ENCODE data around the gene RNPS1.

The RNPS1 gene

GRCh38 chr16:2233872-2234812 lies 33.8 kb downstream of the RNPS1 start:
- no peak for DNase-seq

- DNase-seq = no peak
Observed at GRCh38 chr16:2233046-2233775, 34.7 kb downstream of the RNPS1 start.

GRCh38 chr16:2232094-2232990 lies 35.6 kb downstream of the RNPS1 start:
- no peak for DNase-seq

GRCh38 chr16:2231016-2231931 lies 36.7 kb downstream of the RNPS1 start:
- DNase-seq = no peak

GRCh38 chr16:2230376-2230775 lies 37.5 kb downstream of the RNPS1 start:
- no peak for DNase-seq

- DNase-seq = no peak
Observed at GRCh38 chr16:2229632-2230250, 38.2 kb downstream of the RNPS1 start.

- no peak for DNase-seq
Observed at GRCh38 chr16:2229091-2229490, 38.8 kb downstream of the RNPS1 start.

- no peak for DNase-seq
Observed at GRCh38 chr16:2228161-2228824, 39.6 kb downstream of the RNPS1 start.

GRCh38 chr16:2226918-2227317 lies 41.0 kb downstream of the RNPS1 start:
- DNase-seq = no peak

GRCh38 chr16:2226245-2226793 lies 41.6 kb downstream of the RNPS1 start:
- no peak for DNase-seq

- peak in 1 of 6 experiments; percentile 55 for DNase-seq
Observed at GRCh38 chr16:2223942-2224486, 43.9 kb downstream of the RNPS1 start.

- DNase-seq = peak; percentile 95 to 98 (median 97)
Observed at GRCh38 chr16:2223221-2223941, 44.5 kb downstream of the RNPS1 start, which contains the start of gene E4F1. Gene E4F1 (plus strand): TSS chr16:2223591. CDS start chr16:2223614, 23 bp downstream.

- no peak for DNase-seq
Observed at GRCh38 chr16:2216330-2216729, 51.6 kb downstream of the RNPS1 start.

GRCh38 chr16:2214719-2214968 lies 53.3 kb downstream of the RNPS1 start, which contains the start of gene PGP:
Gene PGP (minus strand): TSS chr16:2214840. CDS start chr16:2214777, 63 bp downstream.
- DNase-seq = peak in 1 of 6 experiments; percentile 97

GRCh38 chr16:2213817-2214718 lies 53.9 kb downstream of the RNPS1 start:
- DNase-seq = peak in 2 of 6 experiments; percentile 42 to 64

GRCh38 chr16:2212362-2213324 lies 55.3 kb downstream of the RNPS1 start:
- no peak for DNase-seq

GRCh38 chr16:2211923-2212347 lies 56.0 kb downstream of the RNPS1 start:
- DNase-seq = no peak
